Upper lobe of left lung (tissue), 6 donors: ENCODE data around the gene EVC2. TPM values are rescaled to one million over a fixed set of nuclear protein-coding genes. Genes with fewer than 3 reads are reported as not detected.
A peak's percentile ranks its signal among the peaks of the same experiment; 100 is the strongest.

Experiments used
- ATAC-seq, 2 donors: fragments of 200-7000 bp; cut with Tn5 transposase; one replicate each; pipeline ENCODE4 v1.9.1; 2022; ENCODE audit warnings: mild to moderate bottlenecking in 2 of 2, moderate library complexity in 2 of 2; ENCODE audit not compliant: low FRiP score in 2 of 2
- DNase-seq, 2 donors: peaks; one replicate each; pipeline ENCODE4 v3.0.0-alpha.2; 2019 to 2020
- H3K27ac ChIP-seq, 4 donors: fragments of 200-600 bp; sonication (generic); one replicate each; pipeline ENCODE4 v1.5.1; 2016 to 2019
- H3K27me3 ChIP-seq, 4 donors: fragments of 200-600 bp; sonication (generic); one replicate each; pipeline ENCODE4 v1.5.1; 2017 to 2019
- H3K36me3 ChIP-seq, 4 donors: fragments of 200-600 bp; sonication (generic); one replicate each; pipeline ENCODE4 v1.5.1; 2016 to 2019
- H3K4me1 ChIP-seq, 4 donors: fragments of 200-600 bp; sonication (generic); one replicate each; pipeline ENCODE4 v1.5.1; 2018 to 2019
- H3K4me3 ChIP-seq, 4 donors: fragments of 200-600 bp; sonication (generic); one replicate each; pipeline ENCODE4 v1.5.1; 2017 to 2019; ENCODE audit warnings: mild to moderate bottlenecking in 2 of 4, moderate library complexity in 1 of 4
- H3K9me3 ChIP-seq, 4 donors: fragments of 200-600 bp; sonication (generic); one replicate each; pipeline ENCODE4 v1.5.1; 2018 to 2019
- CTCF ChIP-seq, 6 experiments: fragments of 450-650 bp in 4 of 6; fragments of 200-600 bp in 2 of 6; sonication (generic) in 2 of 6; IDR thresholded peaks; one replicate each; pipeline ENCODE4 v1.5.1; 2016 to 2019; ENCODE audit warnings: antibody characterized with exemption in 6 of 6
- EP300 ChIP-seq, 4 donors: sonication (generic); formaldehyde crosslinking; IDR thresholded peaks; one replicate each; pipeline ENCODE4 v1.5.1; 2017; ENCODE audit warnings: antibody characterized with exemption in 4 of 4, control low read depth in 2 of 4
- POLR2A ChIP-seq, 4 donors: fragments of 450-650 bp; IDR thresholded peaks; one replicate each; pipeline ENCODE4 v1.5.1; 2016 to 2017; ENCODE audit warnings: antibody characterized with exemption in 4 of 4, mild to moderate bottlenecking in 2 of 4
- POLR2AphosphoS5 ChIP-seq, 2 donors: sonication (generic); formaldehyde crosslinking; IDR thresholded peaks; one replicate each; pipeline ENCODE4 v1.5.1; 2017; ENCODE audit warnings: antibody characterized with exemption in 2 of 2
- WGBS, 2 donors: methylation state at CpG; one replicate each; pipeline ENCODE4 v1.1.5; 2017 to 2018; 5-methylcytosine and 5-hydroxymethylcytosine counted together
- total RNA-seq, 6 donors: library from RNA; depleted of rRNA in 4 of 6; stranded (reverse); fragments of >200 nt in 4 of 6; gene quantifications; one replicate each; pipeline versions ENCODE4 v1.1.0 to v1.2.1, GENCODE V29; 2016 to 2021
- donor health status: DM: no; HTN: no; CAD: no; lungs with moderate emphysema.
- donor health status: DM: no; HTN: yes; CAD: no; lungs with severe emphysema.

The EVC2 gene
- total RNA-seq, 6 donors from 2014 or later = 3.2 to 26.2 (median 5.6) TPM

GRCh38 chr4:5707366-5707765 is 993 bp downstream of the EVC2 start:
- no peaks in the 10 kb centered on the region for H3K9me3 ChIP-seq
- TF ChIP-seq EP300 (IDR thresholded peaks at IDR 0.05) = no peak
- no peak for TF ChIP-seq POLR2A (IDR thresholded peaks at IDR 0.05)
- no peak for TF ChIP-seq POLR2AphosphoS5 (IDR thresholded peaks at IDR 0.05)
- no peak for TF ChIP-seq CTCF (IDR thresholded peaks at IDR 0.05)
- DNase-seq (peak in 1 of 2 donors; percentile 9), ATAC-seq (no peak)
- H3K27ac ChIP-seq = peak overlapping the region in 1 of 4 donors; percentile 80
- no peaks in the 10 kb centered on the region for H3K36me3 ChIP-seq
- peak overlapping the region in 3 of 4 donors; percentile 52 to 76 (median 73) for H3K4me3 ChIP-seq
- H3K4me1 ChIP-seq = peaks cover 3 to 18% (median 14%) of the 10 kb centered on the region in 4 donors
- peaks cover 0 to 5% (median 1%) of the 10 kb centered on the region in 4 donors for H3K27me3 ChIP-seq
- WGBS, 2 donors = 55 to 56% methylated on average over 5 of the region's 5 CpGs

- Histone ChIP-seq H3K27ac (no peak overlapping the region), H3K36me3 (no peaks in the 10 kb centered on the region), H3K4me3 (no peak overlapping the region), H3K9me3 (no peaks in the 10 kb centered on the region), H3K4me1 (peaks cover 3 to 18% (median 14%) of the 10 kb centered on the region in 4 donors), H3K27me3 (peaks cover 0 to 5% (median 1%) of the 10 kb centered on the region in 4 donors)
- peak in 1 of 2 donors; percentile 15 for DNase-seq
- no peak for TF ChIP-seq POLR2AphosphoS5 (IDR thresholded peaks at IDR 0.05)
- TF ChIP-seq POLR2A (IDR thresholded peaks at IDR 0.05) = no peak
- TF ChIP-seq EP300 (IDR thresholded peaks at IDR 0.05) = no peak
- TF ChIP-seq CTCF (IDR thresholded peaks at IDR 0.05) = no peak
- 84 to 89% methylated on average over 7 to 11 of the region's 11 CpGs for WGBS, 2 donors
- ATAC-seq = no peak
Observed at GRCh38 chr4:5706486-5707290, 1.7 kb downstream of the EVC2 start.

- DNase-seq (no peak), ATAC-seq (no peak)
- no peaks in the 10 kb centered on the region for H3K9me3 ChIP-seq
- peaks cover 0 to 3% (median 1%) of the 10 kb centered on the region in 4 donors for H3K27me3 ChIP-seq
- TF ChIP-seq EP300 (IDR thresholded peaks at IDR 0.05) (no peak), POLR2AphosphoS5 (IDR thresholded peaks at IDR 0.05) (no peak), POLR2A (IDR thresholded peaks at IDR 0.05) (no peak), CTCF (IDR thresholded peaks at IDR 0.05) (no peak)
- H3K27ac ChIP-seq = no peak overlapping the region
- H3K4me1 ChIP-seq = peaks cover 3 to 18% (median 14%) of the 10 kb centered on the region in 4 donors
- no peak overlapping the region for H3K4me3 ChIP-seq
- WGBS, 2 donors = 74 to 83% methylated on average over 5 of the region's 5 CpGs
- no peaks in the 10 kb centered on the region for H3K36me3 ChIP-seq
Observed at GRCh38 chr4:5705647-5706320, 2.6 kb downstream of the EVC2 start.

GRCh38 chr4:5704276-5704675 is 4.1 kb downstream of the EVC2 start:
- Histone ChIP-seq H3K27ac (no peak overlapping the region), H3K36me3 (no peaks in the 10 kb centered on the region), H3K4me1 (peaks cover 3 to 13% (median 10%) of the 10 kb centered on the region in 4 donors), H3K27me3 (peaks cover 0 to 3% (median 0%) of the 10 kb centered on the region in 4 donors), H3K4me3 (no peak overlapping the region), H3K9me3 (no peaks in the 10 kb centered on the region)
- DNase-seq = peak in 1 of 2 donors; percentile 12
- TF ChIP-seq EP300 (IDR thresholded peaks at IDR 0.05) (no peak), POLR2A (IDR thresholded peaks at IDR 0.05) (no peak), CTCF (IDR thresholded peaks at IDR 0.05) (no peak), POLR2AphosphoS5 (IDR thresholded peaks at IDR 0.05) (no peak)
- no peak for ATAC-seq
- 86 to 90% methylated on average over 6 of the region's 6 CpGs for WGBS, 2 donors
